ENCODE data around the gene PATZ1. TPM values are rescaled to one million over a fixed set of nuclear protein-coding genes. Genes with fewer than 3 reads are reported as not detected.
A peak's percentile ranks its signal among the peaks of the same experiment; 100 is the strongest.

The PATZ1 gene
- total RNA-seq, 1 experiment from 2014 or later = 120 TPM

DNA sequence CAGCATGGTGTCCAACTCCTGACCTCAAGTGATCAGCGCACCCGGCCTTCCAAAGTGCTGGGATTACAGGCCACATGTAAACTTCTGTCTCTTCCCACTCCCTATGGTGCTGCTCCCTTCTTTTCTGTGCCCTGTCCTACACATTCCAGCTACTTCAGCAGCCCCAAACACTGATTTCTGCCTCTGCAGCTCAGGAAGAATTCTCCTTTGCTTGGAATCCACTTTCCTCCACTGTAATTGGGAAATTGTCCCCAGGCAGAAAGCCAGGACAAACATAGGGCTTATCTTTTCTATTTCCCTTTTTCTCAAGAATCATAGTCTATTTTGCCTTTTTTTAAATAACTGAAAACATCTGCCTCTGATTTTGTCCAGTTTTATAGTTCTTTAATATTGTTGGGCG is 32.0 kb upstream of the PATZ1 start:
- H3K14ac ChIP-seq (ENCODE audit: insufficient read depth, low read length) = no peak overlapping the region
- no peaks in the 10 kb centered on the region for H3K9me3 ChIP-seq (ENCODE audit: control insufficient read depth, low read depth, low read length)
- no peaks in the 10 kb centered on the region for H3K27me3 ChIP-seq (ENCODE audit: insufficient read depth, low read length)
- H3T11ph ChIP-seq (ENCODE audit: low read length) = no peak overlapping the region
- no peak overlapping the region for H3K23ac ChIP-seq (ENCODE audit: insufficient read length, low read depth, low read length)
- no CpG with 5 or more reads among the region's 3 CpGs for WGBS (ENCODE audit: extremely low coverage, insufficient read length, low lambda C conversion rate)
- H3K27ac Mint-ChIP-seq = 0 out of 7 replicates have a peak overlapping the region, but pooled peaks of 1 of the 3 experiments have one; percentile 70
- no peak overlapping the region for H3K27ac ChIP-seq (ENCODE audit: insufficient read length, low read depth, low read length)
- H3K4me3 Mint-ChIP-seq = no peak overlapping the region
- H2BK12ac ChIP-seq (ENCODE audit: insufficient read length, low read depth, low read length) = no peak overlapping the region
- no peak overlapping the region for H2BK120ac ChIP-seq (ENCODE audit: low read depth, low read length, poor library complexity, severe bottlenecking)
- H3K4me2 ChIP-seq (ENCODE audit: insufficient read depth, insufficient read length, low read length) = no peak overlapping the region
- no peak overlapping the region for H4K8ac ChIP-seq (replicated peaks; ENCODE audit: insufficient read length, low read depth, low read length)
- H2AFZ ChIP-seq (ENCODE audit: low read length) = no peak overlapping the region
- H3K36me3 Mint-ChIP-seq (ENCODE audit: insufficient read depth in 1 of 3, low read depth in 3 of 3) = no peaks in the 10 kb centered on the region
- no peaks in the 10 kb centered on the region; the same call in 1 of the 2 replicates for H3K27me3 Mint-ChIP-seq (ENCODE audit: low read depth)
- H3K9ac ChIP-seq (ENCODE audit: extremely low read depth, insufficient read length, low read length) = no peak overlapping the region
- DNase-seq = no peak
- TF ChIP-seq CTCF (conservative IDR thresholded peaks at IDR 0.05) = no peak
- H3K4ac ChIP-seq (ENCODE audit: low read depth, low read length) = no peak overlapping the region
- no peaks in the 10 kb centered on the region for H3K79me2 ChIP-seq (ENCODE audit: insufficient read depth, low read length)
- H2BK15ac ChIP-seq (ENCODE audit: low read depth, low read length) = no peak overlapping the region
- no peak overlapping the region for H2BK20ac ChIP-seq (ENCODE audit: low read depth, low read length, poor library complexity, severe bottlenecking)
- H4K91ac ChIP-seq (ENCODE audit: insufficient read length, low read depth, low read length) = no peak overlapping the region
- H3K18ac ChIP-seq (ENCODE audit: insufficient read length, low read depth, low read length) = no peak overlapping the region
- H3K23me2 ChIP-seq (ENCODE audit: insufficient read length, low read depth, low read length, poor library complexity, severe bottlenecking) = no peaks in the 10 kb centered on the region
- H3K79me1 ChIP-seq (ENCODE audit: insufficient read depth, low read depth, low read length, poor library complexity, severe bottlenecking) = no peaks in the 10 kb centered on the region
- no peaks in the 10 kb centered on the region for H4K20me1 ChIP-seq (ENCODE audit: control insufficient read depth, insufficient read depth, insufficient read length)
- H3K4me1 ChIP-seq (ENCODE audit: insufficient read depth, low read length) = no peaks in the 10 kb centered on the region
- peaks cover 0 to 2% of the 10 kb centered on the region in 2 experiments; a peak in 1 of 4 replicates for H3K4me1 Mint-ChIP-seq
- H4K5ac ChIP-seq (ENCODE audit: insufficient read length, low read depth, low read length) = no peak overlapping the region
- H2AK5ac ChIP-seq (ENCODE audit: insufficient read length, low read length) = no peak overlapping the region
- H3K56ac ChIP-seq (ENCODE audit: insufficient read length, low read depth, low read length) = no peak overlapping the region
- H3K9me3 Mint-ChIP-seq = no peaks in the 10 kb centered on the region
- no peak overlapping the region for H2BK5ac ChIP-seq (ENCODE audit: insufficient read length, low read length)
